Amniotic stem cell (primary cell): ENCODE results near the gene HIVEP2.

Source experiments
- DNase-seq: peaks from one replicate; lab custom pipeline; 2025; lab: John Stamatoyannopoulos, UW

The HIVEP2 gene

GRCh38 chr6:142914937-142915697, 29.9 kb downstream of the HIVEP2 start:
- no peak for DNase-seq

- no peak for DNase-seq
Measured at GRCh38 chr6:142914369-142914768, 30.6 kb downstream of the HIVEP2 start.

- no peak for DNase-seq
Measured at GRCh38 chr6:142913511-142914047, 31.4 kb downstream of the HIVEP2 start.

GRCh38 chr6:142913036-142913510, 31.9 kb downstream of the HIVEP2 start:
- DNase-seq, result no peak

GRCh38 chr6:142912125-142912524, 32.9 kb downstream of the HIVEP2 start:
- DNase-seq, result no peak

GRCh38 chr6:142911430-142911829, 33.5 kb downstream of the HIVEP2 start:
- no peak for DNase-seq

- no peak for DNase-seq
Measured at GRCh38 chr6:142909686-142910085, 35.3 kb downstream of the HIVEP2 start.

- no peak for DNase-seq
Measured at GRCh38 chr6:142908235-142908634, 36.7 kb downstream of the HIVEP2 start.

- DNase-seq, result no peak
Measured at GRCh38 chr6:142907544-142907943, 37.4 kb downstream of the HIVEP2 start.

GRCh38 chr6:142906945-142907470, 38.0 kb downstream of the HIVEP2 start:
- no peak for DNase-seq

- no peak for DNase-seq
Measured at GRCh38 chr6:142903812-142904211, 41.2 kb downstream of the HIVEP2 start.

GRCh38 chr6:142902636-142903053, 42.3 kb downstream of the HIVEP2 start:
- peak; percentile 65 for DNase-seq

- no peak for DNase-seq
Measured at GRCh38 chr6:142901611-142902010, 43.4 kb downstream of the HIVEP2 start.

- no peak for DNase-seq
Measured at GRCh38 chr6:142900227-142900971, 44.6 kb downstream of the HIVEP2 start.

- DNase-seq, result no peak
Measured at GRCh38 chr6:142898927-142899895, 45.8 kb downstream of the HIVEP2 start.

GRCh38 chr6:142897659-142898058, 47.3 kb downstream of the HIVEP2 start:
- DNase-seq, result no peak

- DNase-seq, result no peak
Measured at GRCh38 chr6:142896732-142897131, 48.2 kb downstream of the HIVEP2 start.

GRCh38 chr6:142893088-142893487, 51.9 kb downstream of the HIVEP2 start:
- DNase-seq, result no peak

- no peak for DNase-seq
Measured at GRCh38 chr6:142892254-142893021, 52.5 kb downstream of the HIVEP2 start.

- DNase-seq, result no peak
Measured at GRCh38 chr6:142891454-142891853, 53.5 kb downstream of the HIVEP2 start.

- no peak for DNase-seq
Measured at GRCh38 chr6:142888456-142888855, 56.5 kb downstream of the HIVEP2 start.
